ENCODE measurements around the gene FOXD4L1. TPM values are rescaled to one million over a fixed set of nuclear protein-coding genes. Genes with fewer than 3 reads are reported as not detected.
"Not testable (repeated sequence)": the region's sequence is repeated elsewhere in the genome, so short reads cannot be mapped to it uniquely, and the experiment has no call there.

FOXD4L1 gene
- total RNA-seq, 2 donors from 2014 or later = 0.52 TPM; not detected in 1

GRCh38 chr2:113507394-113508140, 9.1 kb downstream of the FOXD4L1 start:
- WGBS, 2 donors = 16 to 19% methylated on average over 8 to 13 of the region's 14 CpGs
- DNase-seq; intact Hi-C loops (cut with DNase I); H3K36me3 ChIP-seq (replicated peaks in 1 of 2; ENCODE audit: insufficient read depth in 1 of 2, low read depth in 2 of 2); H3K27ac ChIP-seq; H3K4me3 ChIP-seq; ATAC-seq; H3K9me3 ChIP-seq: not testable (repeated sequence)
- Histone ChIP-seq H3K4me1 (peaks cover 17% of the 10 kb centered on the region), H3K27me3 (peaks cover 0 to 15% of the 10 kb centered on the region in 2 donors)

GRCh38 chr2:113508187-113508586, 9.7 kb downstream of the FOXD4L1 start:
- H3K4me3 ChIP-seq; H3K27ac ChIP-seq; H3K9me3 ChIP-seq; ATAC-seq; DNase-seq; intact Hi-C loops (cut with DNase I); H3K27me3 ChIP-seq; H3K36me3 ChIP-seq (replicated peaks in 1 of 2; ENCODE audit: insufficient read depth in 1 of 2, low read depth in 2 of 2): not testable (repeated sequence)
- 29 to 32% methylated on average over 9 to 11 of the region's 11 CpGs for whole genome bisulfite sequencing, 2 donors
- H3K4me1 ChIP-seq = peaks cover 11% of the 10 kb centered on the region

GRCh38 chr2:113510913-113511312, 12.4 kb downstream of the FOXD4L1 start:
- WGBS, 2 donors = 60 to 86% methylated on average over 1 to 3 of the region's 3 CpGs
- H3K27ac ChIP-seq; H3K9me3 ChIP-seq; DNase-seq; H3K27me3 ChIP-seq; H3K4me1 ChIP-seq; intact Hi-C loops (cut with DNase I); H3K4me3 ChIP-seq; H3K36me3 ChIP-seq (replicated peaks in 1 of 2; ENCODE audit: insufficient read depth in 1 of 2, low read depth in 2 of 2); ATAC-seq: not testable (repeated sequence)

GRCh38 chr2:113511859-113512258, 13.4 kb downstream of the FOXD4L1 start:
- H3K9me3 ChIP-seq; H3K27ac ChIP-seq; ATAC-seq; DNase-seq; H3K4me1 ChIP-seq; H3K36me3 ChIP-seq (replicated peaks in 1 of 2; ENCODE audit: insufficient read depth in 1 of 2, low read depth in 2 of 2); intact Hi-C loops (cut with DNase I); H3K27me3 ChIP-seq; H3K4me3 ChIP-seq: not testable (repeated sequence)
- WGBS, 2 donors = 71 to 74% methylated on average over 12 to 14 of the region's 14 CpGs

- H3K36me3 ChIP-seq (replicated peaks in 1 of 2; ENCODE audit: insufficient read depth in 1 of 2, low read depth in 2 of 2); H3K27ac ChIP-seq; DNase-seq; H3K9me3 ChIP-seq; H3K4me1 ChIP-seq; H3K27me3 ChIP-seq; ATAC-seq; intact Hi-C loops (cut with DNase I); H3K4me3 ChIP-seq: not testable (repeated sequence)
- 76% methylated on average over 8 of the region's 8 CpGs for WGBS, 2 donors
These were observed 17.0 kb downstream of the FOXD4L1 start for GRCh38 chr2:113515457-113515856.

GRCh38 chr2:113515995-113516394, 17.5 kb downstream of the FOXD4L1 start:
- H3K27ac ChIP-seq; H3K36me3 ChIP-seq (replicated peaks in 1 of 2; ENCODE audit: insufficient read depth in 1 of 2, low read depth in 2 of 2); H3K4me1 ChIP-seq; DNase-seq; H3K4me3 ChIP-seq; intact Hi-C loops (cut with DNase I); H3K9me3 ChIP-seq; H3K27me3 ChIP-seq; ATAC-seq: not testable (repeated sequence)
- WGBS, 2 donors = 74 to 79% methylated on average over 3 of the region's 3 CpGs

GRCh38 chr2:113517025-113517424, 18.6 kb downstream of the FOXD4L1 start:
- H3K4me1 ChIP-seq; H3K4me3 ChIP-seq; H3K27ac ChIP-seq; H3K27me3 ChIP-seq; ATAC-seq; H3K36me3 ChIP-seq (replicated peaks in 1 of 2; ENCODE audit: insufficient read depth in 1 of 2, low read depth in 2 of 2); H3K9me3 ChIP-seq; intact Hi-C loops (cut with DNase I); DNase-seq: not testable (repeated sequence)
- 18 to 38% methylated on average over 1 of the region's 2 CpGs for WGBS, 2 donors

GRCh38 chr2:113520837-113521236, 22.4 kb downstream of the FOXD4L1 start:
- H3K27ac ChIP-seq = not testable (repeated sequence)

GRCh38 chr2:113521492-113521891, 23.0 kb downstream of the FOXD4L1 start:
- DNase-seq; intact Hi-C loops (cut with DNase I); H3K4me3 ChIP-seq; H3K36me3 ChIP-seq (replicated peaks in 1 of 2; ENCODE audit: insufficient read depth in 1 of 2, low read depth in 2 of 2); ATAC-seq; H3K27me3 ChIP-seq; H3K4me1 ChIP-seq; H3K27ac ChIP-seq; H3K9me3 ChIP-seq: not testable (repeated sequence)
- 67 to 69% methylated on average over 5 of the region's 5 CpGs for WGBS, 2 donors

More at GRCh38 chr2:113520837-113521236, 22.4 kb downstream of the FOXD4L1 start:
- H3K9me3 ChIP-seq; H3K27me3 ChIP-seq; H3K4me1 ChIP-seq; intact Hi-C loops (cut with DNase I); H3K4me3 ChIP-seq; ATAC-seq; H3K36me3 ChIP-seq (replicated peaks in 1 of 2; ENCODE audit: insufficient read depth in 1 of 2, low read depth in 2 of 2); DNase-seq: not testable (repeated sequence)
- WGBS, 2 donors = 74 to 83% methylated on average over 6 of the region's 6 CpGs

- H3K4me1 ChIP-seq; H3K27me3 ChIP-seq; ATAC-seq; intact Hi-C loops (cut with DNase I); DNase-seq; H3K4me3 ChIP-seq; H3K27ac ChIP-seq; H3K36me3 ChIP-seq (replicated peaks in 1 of 2; ENCODE audit: insufficient read depth in 1 of 2, low read depth in 2 of 2); H3K9me3 ChIP-seq: not testable (repeated sequence)
- 40 to 55% methylated on average over 1 of the region's 1 CpG for WGBS, 2 donors
These were observed 26.5 kb downstream of the FOXD4L1 start for GRCh38 chr2:113524986-113525385.
